Measurements from ENCODE around the gene ZNF430.
"Not testable (repeated sequence)": the region's sequence is repeated elsewhere in the genome, so short reads cannot be mapped to it uniquely, and the experiment has no call there.

ZNF430 gene

DNA sequence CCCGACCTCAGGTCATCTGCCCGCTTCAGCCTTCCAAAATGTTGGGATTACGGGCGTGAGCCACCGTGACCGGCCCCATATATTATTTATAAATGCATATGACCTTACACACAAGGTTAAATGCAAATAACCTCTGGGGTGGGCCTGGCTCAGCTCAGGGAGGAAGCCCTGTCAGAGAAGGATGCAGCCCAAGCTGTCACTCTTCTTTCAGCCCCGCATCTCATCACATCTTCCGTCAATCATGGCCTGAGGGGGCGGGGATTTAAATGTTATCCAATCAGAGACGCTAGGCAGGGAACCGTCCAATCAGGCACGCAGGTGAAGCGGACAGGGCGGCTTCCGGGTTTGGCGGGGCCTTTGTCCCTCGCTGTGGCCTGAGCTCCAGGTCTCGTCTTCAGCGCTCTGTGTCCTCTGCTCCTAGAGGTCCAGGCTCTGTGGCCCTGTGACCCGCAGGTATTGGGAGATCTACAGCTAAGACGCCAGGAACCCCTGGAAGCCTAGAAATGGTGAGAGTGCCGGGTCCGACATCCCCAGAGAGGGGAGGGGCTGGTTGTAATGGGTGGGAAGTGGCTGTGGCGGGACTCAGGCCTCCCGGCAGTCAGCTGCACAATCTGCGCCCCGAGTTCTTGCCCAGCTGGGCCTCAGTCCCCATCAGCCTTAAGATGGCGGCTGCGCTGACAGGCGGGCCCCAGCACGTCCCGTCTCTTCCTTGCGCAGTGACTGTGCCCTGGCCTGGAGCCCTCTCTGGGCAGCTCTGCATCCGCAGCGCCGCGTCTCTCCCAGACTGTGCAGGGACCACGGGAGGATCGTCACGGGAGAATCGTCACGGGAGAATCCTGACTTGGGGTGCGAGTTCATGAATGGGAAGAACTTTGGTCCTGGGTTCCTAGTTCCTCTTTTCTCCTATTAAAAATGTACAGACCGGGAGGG lies at the start of gene ZNF430:
Gene ZNF430, plus strand, starts transcription at position 360 of the 930 bp plus-strand sequence. Its CDS starts 144 bp downstream, at position 504.
- DNase-seq (ENCODE audit: low spot score): peak; percentile 96

DNA sequence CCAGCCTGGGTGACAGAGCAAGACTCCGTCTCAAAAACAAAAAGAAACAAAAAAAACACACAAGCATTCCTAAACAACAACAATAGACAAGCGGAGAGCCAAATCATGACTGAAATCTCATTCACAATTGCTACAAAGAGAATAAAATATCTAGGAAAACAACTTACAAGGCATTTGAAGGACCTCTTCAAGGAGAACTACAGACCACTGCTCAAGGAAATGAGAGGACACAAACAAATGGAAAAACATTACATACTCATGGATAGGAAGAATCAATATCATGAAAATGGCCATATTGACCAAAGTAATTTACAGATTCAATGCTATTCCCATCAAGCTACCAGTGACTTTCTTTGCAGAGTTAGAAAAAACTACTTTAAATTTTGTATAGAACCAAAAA lies 27.7 kb upstream of the ZNF430 start:
- not testable (repeated sequence) for DNase-seq (ENCODE audit: low spot score)

DNA sequence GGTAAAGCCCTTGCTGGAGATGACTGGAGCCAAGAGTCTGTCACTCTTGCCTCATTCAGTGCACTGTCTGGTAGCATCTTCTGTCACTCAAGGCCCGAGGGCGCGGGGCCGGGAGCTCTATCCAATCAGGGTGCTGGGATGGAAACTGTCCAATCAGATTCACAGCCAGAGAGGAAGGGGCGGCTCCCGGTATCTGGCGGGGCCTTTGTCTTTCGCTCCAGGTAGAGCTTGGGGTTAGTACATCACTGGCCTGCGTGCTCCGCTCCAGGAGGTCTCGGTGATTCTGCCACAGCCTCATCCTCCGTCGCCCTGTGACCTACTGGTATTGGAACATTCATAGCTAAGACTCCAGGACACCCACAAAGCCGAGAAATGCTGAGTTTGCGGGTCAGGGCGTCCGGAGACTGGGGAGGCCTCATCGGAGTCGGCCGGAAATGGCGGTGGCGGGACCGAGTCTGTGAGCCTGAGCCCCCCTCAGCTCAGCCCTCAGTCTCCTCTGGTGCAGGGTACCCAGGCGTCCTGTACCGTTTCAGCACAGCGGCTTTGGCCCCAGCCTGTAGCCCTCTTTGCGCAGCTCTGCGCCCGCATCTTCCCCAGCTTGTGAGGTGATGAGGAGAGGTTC lies 20.6 kb upstream of the ZNF430 start:
- DNase-seq (ENCODE audit: low spot score): peak; percentile 93

DNA sequence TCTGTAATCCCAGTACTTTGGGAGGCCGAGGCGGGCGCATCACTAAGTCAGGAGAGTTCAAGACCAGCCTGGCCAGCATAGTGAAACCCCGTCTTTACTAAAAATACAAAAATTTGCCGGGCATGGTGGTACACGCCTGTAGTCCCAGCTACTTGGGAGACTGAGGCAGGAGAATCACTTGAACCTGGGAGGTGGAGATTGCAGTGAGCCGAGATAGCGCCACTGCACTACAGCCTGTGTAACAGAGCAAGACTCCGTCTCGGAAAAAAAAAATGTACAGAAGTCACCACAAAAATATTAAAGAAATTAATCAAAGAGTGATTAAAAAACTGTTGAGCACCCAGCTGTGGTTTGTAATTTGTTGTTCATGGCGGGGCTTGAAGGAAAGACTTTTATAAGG lies 781 bp downstream of the ZNF430 start:
- not testable (repeated sequence) for DNase-seq (ENCODE audit: low spot score)

DNA sequence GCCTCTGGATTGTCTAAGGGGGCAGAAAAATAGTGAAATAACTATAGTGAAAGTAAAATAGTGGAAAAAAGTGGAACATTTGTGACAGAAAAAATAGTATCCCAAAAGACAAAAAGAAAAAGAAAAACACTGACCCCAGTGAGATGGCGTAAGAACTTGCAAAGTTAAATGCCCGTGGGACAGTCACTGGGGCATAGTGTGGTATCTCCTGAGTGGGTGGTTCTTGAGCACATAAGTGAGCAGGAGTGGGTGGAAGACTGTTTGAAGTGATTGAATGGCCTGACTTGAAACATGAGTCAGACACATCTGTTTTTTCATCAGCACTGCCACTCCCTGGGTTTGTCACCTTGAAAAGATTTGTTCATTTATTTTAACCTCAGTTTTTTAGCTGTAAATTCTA lies 2.5 kb downstream of the ZNF430 start:
- no peak for DNase-seq (ENCODE audit: low spot score)

DNA sequence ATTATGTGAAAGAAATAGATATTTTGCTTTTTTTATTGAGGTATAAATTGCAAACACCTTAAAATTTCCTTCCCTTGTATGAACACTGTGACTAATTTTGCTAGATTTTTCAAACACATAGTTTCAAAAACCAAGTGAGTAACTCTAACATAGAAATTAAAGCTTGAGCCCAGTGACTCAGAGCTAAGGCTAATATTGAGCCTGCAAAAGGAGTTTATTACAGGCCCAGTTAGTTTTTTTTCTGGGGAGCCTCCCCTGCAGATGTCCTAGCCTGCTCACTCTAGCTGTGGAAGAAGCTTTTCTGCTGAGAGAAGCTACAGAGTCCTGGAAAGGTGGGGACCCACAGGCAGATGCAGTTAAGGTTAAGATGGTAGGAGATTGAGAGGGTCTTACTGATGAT lies 3.4 kb downstream of the ZNF430 start:
- no peak for DNase-seq (ENCODE audit: low spot score)

DNA sequence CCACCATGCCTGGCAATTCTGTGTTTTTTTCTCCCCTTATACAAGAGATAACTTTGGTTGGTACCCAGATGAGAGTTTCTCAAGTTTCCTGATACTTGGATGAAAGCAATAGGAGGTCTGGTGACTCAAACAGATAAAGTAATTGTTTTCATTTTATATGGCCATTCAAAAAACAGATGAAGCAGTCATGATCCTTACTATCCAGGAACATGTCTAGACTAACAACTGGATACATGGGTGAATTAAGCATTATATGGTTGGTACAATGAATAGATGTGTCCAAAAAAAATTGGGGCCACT lies 8.5 kb downstream of the ZNF430 start:
- no peak for DNase-seq (ENCODE audit: low spot score)

DNA sequence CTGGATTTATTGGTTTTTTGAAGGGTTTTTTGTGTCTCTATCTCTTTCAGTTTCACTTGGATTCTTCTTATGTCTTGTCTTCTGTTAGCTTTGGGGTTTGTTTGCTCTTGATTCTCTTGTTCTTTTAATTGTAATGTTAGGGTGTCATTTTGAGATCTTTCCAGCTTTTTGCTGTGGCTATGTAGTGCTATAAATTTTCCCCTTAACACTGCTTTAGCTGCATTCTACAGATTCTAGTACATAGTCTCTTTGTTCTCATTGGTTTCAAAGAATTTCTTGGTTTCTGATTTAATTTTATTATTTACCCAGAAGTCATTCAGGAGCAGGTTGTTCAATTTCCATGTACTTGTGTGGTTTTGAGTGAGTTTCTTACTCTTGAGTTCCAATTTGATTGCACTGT lies 24.6 kb downstream of the ZNF430 start:
- DNase-seq (ENCODE audit: low spot score): no peak

DNA sequence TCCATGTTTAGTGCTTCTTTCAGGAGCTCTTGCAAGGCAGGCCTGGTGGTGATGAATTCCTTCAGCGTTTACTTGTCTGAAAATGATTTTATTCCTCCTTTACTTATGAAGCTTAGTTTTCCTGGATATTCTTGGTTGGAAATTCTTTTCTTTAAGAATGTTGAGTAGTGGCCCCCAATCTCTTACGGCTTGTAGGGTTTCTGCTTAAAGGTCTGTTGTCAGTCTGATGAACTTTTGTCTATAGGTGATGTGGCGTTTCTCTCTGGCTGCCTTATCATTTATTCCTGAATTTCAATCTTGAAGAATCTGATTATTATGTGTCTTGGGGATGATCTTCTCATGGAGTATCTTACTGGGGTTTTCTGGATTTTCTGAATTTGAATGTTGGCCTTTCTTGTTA lies 26.0 kb downstream of the ZNF430 start:
- DNase-seq (ENCODE audit: low spot score): no peak

DNA sequence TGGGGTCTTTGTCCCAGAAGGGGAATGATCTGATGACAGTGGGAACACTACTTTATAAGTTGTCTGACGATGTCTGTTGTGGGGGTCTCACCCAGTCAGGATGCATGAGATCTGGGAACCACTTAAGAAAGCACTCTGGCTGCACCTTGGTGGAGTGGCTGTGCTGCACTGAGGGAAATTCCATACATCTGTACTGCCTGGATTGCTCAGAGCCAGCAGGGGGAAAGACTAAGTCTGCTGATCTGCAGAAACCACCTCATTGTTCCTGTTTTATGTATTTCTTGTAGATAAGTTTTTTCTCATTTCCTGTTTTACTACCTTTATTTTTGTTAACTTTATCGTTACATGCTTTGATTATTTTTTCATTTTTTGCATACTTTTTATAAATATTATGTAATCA lies 27.3 kb downstream of the ZNF430 start:
- no peak for DNase-seq (ENCODE audit: low spot score)

DNA sequence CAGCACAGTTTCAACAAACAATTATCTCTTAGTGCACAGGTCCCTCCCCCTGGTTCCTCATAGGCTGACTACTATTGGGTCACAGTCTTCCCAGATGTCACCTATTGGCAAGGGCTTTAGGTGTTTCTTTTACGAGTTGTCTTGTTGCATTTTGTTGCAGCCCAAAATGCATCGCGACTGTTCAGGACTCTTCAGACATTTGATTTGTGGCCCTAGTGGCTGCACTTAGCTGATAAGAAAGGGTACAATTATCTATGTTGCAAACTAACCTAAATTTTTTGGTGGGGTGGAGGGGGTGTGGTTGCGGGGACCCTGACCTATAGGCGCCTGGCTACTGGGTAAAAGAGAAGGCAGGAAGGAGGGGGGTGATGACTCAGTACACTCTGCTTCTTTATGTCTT lies 32.4 kb downstream of the ZNF430 start:
- no peak for DNase-seq (ENCODE audit: low spot score)

DNA sequence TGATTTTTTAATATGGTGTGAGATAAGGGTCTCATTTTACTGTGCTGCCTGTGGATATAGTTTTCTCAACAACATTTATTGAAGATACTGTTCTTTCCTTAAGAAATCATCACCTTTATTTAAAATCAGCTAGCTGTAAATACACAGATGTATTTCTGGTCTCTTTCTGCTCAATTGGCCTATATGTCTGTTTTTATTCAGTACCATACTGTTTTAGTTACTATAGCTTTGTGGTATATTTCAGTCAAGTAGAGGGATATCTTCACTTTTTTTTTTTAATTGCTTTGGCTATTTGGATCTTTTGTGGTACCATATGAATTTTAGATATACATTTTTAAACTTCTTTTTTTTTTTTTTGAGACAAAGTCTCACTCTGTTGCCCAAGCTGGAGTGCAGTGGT lies 44.9 kb downstream of the ZNF430 start:
- no peak for DNase-seq (ENCODE audit: low spot score)

DNA sequence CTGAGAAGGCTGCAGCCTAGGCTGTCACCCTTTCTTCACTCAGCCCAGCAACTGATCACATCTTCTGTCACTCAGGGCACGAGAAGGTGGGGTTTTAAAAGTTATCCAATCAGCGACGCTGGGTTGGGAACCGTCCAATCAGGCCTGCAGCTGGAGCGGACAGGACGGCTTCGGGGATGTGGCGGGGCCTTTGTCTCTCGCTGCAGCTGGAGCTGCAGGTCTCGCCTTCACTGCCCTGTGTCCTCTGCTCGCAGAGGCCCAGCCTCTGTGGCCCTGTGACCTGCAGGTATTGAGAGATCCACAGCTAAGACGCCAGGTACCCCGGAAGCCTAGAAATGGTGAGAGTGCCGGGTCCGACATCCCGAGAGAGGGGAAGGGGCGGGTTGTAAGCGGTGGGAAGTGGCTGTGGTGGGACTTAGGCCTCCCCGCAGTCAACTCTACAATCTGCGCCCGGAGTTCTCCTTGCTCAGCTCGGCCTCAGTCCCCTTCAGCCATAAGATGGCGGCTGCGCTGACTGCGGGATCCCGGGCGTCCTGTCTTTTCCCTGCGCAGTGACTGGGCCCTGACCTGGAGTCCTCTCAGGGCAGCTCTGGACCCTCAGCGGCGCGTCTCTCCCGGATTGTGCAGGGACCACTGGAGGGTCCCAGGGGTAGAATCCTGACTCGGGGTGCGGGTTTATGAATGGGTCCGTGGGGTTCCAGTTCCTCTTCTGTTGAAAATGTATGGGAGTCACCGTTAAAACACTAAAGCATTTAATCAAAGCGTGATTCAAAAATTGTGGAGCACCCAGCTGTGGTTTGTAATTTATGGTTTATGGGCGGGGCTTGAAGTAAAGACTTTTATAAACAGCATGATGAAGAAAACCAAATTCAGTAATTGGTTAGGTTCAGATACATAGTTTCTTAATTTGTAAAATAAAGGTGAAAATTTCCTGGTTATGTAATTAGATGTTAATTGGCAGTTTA lies 61.8 kb downstream of the ZNF430 start, which contains the start of gene ZNF714:
Gene ZNF714, plus strand, starts transcription at position 193 of the 965 bp plus-strand sequence. CDS start 16,066 bp downstream, outside the sequence.
- DNase-seq (ENCODE audit: low spot score): peak; percentile 95

DNA sequence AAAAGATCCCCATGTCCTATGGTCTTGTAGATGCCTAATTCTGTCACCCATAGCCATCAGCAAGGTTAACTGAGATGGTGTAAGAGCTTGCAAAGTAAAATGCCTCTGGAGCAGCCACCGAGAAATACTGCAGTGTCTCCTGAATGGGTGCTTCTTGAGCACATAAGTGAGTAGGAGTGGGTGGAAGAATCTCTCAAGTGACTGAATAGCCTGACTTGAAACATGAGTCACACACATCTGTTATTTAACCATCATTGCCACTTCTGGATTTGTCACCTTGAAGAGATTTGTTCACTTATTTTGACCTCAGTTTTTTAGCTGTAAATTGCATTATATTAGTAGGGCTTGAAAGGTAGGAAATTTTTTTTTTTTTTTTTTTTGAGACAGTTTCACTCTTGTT lies 63.9 kb downstream of the ZNF430 start:
- no peak for DNase-seq (ENCODE audit: low spot score)

DNA sequence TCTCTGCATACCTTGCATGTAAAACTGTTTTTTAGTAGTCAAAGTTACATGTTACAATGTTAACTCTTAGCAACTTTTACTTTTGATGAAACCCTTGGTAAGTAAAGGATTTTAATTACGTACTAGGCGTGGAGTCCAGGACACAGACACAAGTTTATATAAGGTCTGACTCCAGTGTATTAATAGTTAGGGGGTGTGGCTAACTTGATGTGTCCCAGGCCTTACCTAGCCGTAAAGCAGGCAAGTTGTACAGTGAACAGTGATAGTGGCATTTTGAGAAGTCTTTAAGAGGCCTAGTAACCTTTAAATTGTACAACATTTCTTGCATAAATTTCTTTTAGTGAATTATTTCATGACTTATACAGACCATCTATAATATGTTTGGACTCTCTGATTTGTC lies 67.4 kb downstream of the ZNF430 start:
- no peak for DNase-seq (ENCODE audit: low spot score)

DNA sequence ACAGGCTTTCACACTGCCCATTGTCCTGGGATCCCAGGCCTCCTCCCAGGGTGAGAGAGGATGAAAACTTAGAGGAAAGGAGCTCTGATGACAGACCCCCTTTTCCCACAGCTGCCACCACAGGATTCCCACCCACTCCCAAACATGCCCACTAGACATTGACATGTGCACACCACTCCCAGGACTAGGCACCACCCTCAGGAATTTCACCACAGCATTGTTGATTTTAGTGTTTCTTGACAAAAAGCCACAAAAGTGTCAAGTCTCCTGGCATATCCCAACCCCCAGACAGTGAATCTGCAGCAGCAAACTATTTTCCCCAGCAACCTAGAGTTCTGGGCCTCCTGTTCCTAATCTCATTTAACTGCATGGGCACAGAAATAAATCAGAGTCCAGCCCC lies 71.7 kb downstream of the ZNF430 start:
- DNase-seq (ENCODE audit: low spot score): no peak

DNA sequence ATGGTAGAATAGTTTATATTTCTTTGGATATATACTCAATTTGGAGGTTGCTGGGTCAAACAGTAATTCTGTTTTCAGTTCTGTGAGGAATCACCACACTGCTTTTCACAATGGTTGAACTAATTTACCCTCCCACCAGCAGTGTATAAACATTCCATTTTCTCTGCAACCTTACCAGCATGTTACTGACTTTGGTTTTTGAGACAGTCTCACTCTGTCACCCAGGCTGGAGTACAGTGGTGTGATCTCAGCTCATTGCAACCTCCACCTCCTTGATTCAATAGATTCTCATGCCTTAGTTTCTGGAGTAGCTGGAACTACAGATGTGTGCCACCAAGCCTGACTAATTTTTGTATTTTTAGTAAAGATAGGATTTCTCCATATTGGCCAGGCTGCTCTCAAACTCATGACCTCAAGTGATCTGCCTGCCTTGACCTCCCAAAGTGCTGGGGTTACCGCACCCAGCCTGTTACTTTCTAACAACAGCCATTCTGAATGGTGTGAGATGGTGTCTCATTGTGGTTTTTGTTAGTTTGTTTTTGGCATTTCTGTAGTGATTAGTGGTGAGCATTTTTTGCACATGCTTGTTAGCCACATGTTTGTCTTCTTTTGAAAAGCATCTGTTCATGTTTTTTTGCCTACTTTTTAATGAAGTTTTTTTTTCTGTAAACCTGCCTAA lies 74.0 kb downstream of the ZNF430 start:
- DNase-seq (ENCODE audit: low spot score): no peak

DNA sequence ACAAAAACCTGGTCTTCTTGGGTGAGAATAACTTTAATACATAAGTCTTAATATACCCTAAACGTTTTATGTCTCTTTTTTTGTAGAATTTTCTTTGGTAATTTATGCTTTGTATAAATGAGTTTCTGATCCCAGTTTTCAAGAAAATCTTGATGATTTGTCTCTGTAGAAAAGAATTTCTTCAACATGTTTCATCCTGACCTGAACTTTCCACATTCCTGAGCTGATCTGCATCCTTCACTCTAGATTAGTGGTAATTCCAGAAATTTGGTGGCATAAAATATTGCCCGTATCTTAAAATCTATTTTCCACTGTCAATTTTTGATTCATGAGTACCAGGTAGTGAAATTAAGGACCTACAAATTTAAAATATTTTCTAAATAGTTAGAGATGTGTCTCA lies 77.8 kb downstream of the ZNF430 start:
- no peak for DNase-seq (ENCODE audit: low spot score)

DNA sequence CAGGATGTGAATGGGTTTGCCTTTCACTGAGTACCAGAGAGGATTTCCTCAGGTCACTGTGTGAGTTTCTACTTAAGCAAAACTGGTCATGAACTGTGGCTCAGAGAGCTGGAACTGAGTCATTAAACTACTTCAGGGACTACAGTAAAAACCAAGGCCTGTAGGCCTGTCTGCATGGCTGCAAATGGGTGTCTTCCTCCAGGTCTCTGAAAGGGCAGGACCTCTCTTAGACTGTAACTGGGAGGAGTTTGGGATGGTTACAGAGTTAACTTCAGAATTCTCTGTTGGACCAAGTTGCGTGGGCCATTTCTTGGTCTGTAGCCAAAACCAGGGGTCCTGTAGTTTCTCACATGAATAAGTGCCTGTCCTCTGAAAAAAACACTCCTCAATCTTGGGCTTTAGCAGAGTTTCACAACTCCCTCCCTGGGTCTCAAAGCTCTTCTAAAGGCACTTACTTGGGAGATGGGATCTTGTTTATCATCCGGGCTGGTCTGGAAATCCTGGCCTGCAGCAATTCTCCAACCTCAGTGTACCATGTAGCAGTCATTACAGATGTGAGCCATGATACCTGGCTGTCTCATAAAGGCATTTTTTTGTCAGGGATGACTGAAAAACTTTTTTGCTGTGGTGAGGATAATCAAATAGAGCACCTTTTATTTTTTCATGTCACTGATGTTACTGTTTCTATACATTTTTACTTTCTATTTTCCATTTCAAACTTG lies 81.2 kb downstream of the ZNF430 start:
- DNase-seq (ENCODE audit: low spot score): no peak

DNA sequence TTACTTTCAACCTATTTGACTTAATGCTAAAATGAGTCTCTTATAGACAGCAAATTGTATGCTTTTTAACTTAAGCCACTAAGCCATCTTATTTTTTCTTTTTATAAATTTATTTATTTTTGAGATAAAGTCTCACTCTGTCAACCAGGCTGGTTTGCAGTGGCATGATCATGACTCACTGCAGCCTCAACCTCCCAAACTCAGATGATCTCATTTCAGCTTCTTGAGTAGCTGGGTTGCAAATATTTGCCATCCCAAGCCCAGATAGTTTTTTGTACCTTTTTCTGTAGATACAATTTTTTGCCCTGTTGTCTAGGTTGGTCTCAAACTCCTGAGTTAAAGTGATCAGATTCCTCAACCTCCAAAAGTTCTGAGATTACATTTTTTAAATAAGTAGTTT lies 88.7 kb downstream of the ZNF430 start:
- DNase-seq (ENCODE audit: low spot score): no peak

Data from ecto neural progenitor cell (in vitro differentiated cells).